Pons (tissue), 1 donor: ENCODE results near the gene TTC31.

Source experiments
- DNase-seq: peaks from one replicate; pipeline ENCODE4 v3.0.0-alpha.2; 2016; ENCODE audit warnings: low spot score

The TTC31 gene

DNA sequence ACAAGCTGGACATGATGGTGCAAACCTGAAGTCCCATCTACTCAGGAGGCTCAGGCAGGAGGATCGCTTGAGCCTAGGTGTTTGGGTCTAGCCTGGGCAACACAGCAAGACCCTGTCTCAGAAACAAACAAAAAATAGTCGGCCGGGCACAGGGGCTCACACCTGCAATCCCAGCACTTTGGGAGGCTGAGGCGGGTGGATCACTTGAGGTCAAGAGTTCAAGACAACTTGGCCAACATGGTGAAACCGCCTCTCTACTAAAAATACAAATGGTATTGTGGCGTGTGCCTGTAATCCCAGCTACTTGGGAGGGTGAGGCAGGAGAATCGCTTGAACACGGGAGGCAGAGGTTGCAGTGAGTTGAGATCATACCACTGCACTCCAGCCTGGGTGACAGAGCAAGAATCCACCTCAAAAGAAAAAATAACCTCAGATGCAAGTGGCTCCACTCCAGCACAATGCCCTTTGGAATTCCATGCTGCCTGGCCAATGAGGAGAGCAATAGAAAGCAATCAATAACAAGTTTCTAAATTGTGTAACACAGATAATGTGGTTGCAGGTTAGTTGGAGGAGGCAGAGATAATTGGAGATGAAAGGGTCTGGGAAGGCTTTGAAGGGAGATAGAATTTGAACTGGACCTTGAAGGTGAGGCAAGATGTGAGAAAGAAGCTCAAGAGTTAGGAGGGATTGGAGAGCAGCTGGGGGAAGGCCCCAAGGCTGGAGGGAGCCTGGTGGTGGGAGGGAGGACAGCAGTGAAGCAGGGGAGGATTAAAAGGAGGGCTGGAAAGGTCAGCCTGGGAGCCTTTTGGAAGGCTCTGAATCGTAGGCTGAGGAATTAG lies 6.0 kb downstream of the TTC31 start:
- DNase-seq = no peak

GRCh38 chr2:74489906-74490305 lies 7.0 kb downstream of the TTC31 start:
- DNase-seq = no peak

GRCh38 chr2:74491648-74492544 lies 9.0 kb downstream of the TTC31 start:
- DNase-seq = no peak

GRCh38 chr2:74493546-74493945 lies 10.7 kb downstream of the TTC31 start:
- no peak for DNase-seq

- DNase-seq = no peak
Measured at GRCh38 chr2:74495440-74495839, 12.6 kb downstream of the TTC31 start.

DNA sequence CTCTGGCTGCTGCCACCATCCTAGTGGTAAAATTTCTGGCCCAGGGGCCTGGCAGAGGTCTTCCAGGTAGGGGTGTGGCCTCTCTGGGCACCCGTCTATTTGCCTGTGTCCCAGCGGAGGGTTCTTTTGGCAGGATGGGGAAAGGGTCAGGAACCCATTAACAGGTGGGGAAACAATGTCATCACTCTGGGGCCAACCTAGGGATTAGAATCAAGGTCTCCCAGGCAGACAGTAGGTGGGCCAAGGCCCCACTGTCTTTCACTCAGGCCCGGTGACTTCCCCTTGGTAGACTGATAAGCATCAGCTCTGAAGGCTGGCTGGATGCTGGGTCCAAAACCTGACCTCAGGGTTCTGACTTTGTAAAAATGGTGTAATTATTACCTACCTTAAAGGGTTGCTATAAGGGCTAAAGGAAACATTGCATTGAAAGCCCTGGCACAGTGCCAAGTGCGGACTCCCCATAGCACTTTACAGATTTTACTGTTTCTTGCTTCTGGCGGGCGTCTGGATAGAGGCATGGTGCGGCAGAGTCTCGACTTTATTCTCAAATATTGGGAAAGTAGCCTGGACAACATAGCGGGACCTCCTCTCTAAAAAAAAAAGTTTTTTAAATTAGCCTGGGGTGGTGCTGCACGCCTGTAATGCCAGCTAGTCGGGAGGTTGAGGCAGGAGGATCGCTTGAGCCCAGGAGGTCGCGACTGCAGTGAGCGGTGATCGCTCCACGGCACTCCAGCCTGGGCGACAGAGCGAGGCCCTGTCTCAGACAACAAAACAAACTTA lies 14.3 kb downstream of the TTC31 start:
- DNase-seq = no peak

DNA sequence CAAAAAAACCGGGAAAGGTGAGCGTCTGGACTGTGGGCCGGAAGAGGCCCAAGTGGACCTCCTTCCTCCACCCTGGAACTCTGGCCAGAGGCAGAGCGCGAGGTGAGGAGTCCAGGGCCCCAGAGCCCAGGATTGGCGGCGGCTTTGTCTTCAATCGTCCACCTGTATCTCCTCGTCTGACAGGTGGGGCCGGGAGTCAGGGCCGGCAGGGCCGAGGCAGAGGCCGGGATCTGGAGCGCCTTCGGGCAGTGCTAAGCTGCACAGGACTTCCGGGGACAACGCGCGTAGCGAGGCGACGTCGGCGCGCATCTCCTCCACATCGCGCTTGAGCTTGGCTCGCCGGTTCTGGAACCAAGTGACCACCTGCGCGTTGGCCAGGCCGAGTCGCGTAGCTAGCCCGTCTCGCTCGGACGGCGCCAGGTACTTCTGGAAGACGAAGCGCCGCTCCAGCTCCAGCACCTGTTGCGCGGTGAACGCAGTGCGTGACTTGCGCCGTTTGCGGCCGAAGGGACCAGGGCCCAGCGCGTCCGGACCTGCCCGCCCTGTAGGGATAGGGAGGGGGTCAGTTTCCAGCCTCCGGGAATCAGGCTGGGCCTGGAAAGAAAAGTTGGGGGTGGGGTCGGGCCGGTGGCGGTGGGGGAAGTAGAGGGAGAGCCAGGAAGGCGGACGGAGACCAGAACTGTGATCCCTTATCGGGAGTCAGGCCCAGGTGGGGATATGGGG lies 15.1 kb downstream of the TTC31 start:
- no peak for DNase-seq

- no peak for DNase-seq
Measured at GRCh38 chr2:74498500-74499266, 15.8 kb downstream of the TTC31 start.

- DNase-seq = no peak
Measured at GRCh38 chr2:74499267-74499939, 16.5 kb downstream of the TTC31 start, which contains the start of gene LBX2. Gene LBX2, minus strand, starts transcription at chr2:74499603. Its CDS starts 66 bp downstream, at chr2:74499537.

- DNase-seq = no peak
Measured at GRCh38 chr2:74499940-74500577, 17.2 kb downstream of the TTC31 start.

- no peak for DNase-seq
Measured at GRCh38 chr2:74500578-74500946, 17.7 kb downstream of the TTC31 start.

DNA sequence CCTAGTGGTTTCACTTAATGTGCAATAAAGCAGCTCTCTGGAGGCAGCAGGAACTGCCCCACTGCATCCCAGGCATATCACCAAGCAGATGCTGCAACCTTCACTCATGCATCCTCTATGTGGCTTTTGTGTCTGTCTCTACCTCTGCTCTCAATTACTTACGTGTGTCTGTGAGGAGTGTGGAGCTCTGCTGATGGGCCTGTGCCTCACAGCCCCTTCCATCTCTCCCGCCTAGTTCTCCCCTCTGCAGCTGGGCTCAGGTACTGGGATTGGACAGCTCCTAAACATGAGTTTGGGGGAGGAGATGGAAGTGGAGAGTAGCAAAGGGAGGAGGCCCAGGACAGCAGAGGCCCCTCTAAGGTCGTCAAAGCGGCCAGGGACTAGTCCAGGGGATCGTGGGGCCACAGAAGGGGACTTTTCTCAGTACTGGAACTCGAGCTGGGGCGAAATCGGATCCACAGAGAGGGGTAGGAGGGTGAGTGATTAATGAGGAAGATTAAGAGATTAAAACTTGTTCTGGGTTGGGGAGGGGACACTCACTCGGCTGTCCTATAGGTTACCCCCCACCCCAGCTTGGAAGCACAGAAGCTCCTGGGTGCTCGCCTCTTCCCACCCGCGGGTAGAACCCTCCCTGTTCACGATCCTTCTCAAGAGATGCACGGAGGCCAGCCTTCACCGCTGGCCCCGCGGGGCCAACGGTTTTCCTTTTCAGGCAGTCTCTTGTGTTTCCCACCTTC lies 18.6 kb downstream of the TTC31 start:
- DNase-seq = no peak

- DNase-seq = no peak
Measured at GRCh38 chr2:74502147-74502719, 19.4 kb downstream of the TTC31 start.

- DNase-seq = no peak
Measured at GRCh38 chr2:74502720-74503505, 20.0 kb downstream of the TTC31 start.

- DNase-seq = no peak
Measured at GRCh38 chr2:74503506-74504475, 20.9 kb downstream of the TTC31 start.

DNA sequence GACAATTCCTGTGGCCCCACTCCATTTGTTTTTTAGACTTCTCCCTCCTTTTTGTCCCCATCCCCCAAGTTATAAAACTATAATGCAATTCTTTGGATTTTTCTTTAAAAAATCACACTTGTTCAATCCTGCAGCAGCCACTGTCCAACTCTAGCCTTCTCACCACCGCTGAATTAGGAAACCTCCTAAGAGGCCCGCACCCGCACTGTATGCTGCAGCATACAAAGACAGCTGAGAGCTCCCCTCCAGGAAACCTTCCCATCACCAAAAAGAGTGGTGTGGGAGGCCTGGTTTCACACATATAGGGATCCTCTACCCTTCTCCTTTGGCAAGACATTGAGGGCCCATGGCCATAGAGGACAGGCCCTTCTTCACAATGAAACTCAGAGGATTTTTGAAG lies 21.7 kb downstream of the TTC31 start:
- DNase-seq = no peak
